ENCODE measurements around the gene CHMP6.

Gene CHMP6

DNA sequence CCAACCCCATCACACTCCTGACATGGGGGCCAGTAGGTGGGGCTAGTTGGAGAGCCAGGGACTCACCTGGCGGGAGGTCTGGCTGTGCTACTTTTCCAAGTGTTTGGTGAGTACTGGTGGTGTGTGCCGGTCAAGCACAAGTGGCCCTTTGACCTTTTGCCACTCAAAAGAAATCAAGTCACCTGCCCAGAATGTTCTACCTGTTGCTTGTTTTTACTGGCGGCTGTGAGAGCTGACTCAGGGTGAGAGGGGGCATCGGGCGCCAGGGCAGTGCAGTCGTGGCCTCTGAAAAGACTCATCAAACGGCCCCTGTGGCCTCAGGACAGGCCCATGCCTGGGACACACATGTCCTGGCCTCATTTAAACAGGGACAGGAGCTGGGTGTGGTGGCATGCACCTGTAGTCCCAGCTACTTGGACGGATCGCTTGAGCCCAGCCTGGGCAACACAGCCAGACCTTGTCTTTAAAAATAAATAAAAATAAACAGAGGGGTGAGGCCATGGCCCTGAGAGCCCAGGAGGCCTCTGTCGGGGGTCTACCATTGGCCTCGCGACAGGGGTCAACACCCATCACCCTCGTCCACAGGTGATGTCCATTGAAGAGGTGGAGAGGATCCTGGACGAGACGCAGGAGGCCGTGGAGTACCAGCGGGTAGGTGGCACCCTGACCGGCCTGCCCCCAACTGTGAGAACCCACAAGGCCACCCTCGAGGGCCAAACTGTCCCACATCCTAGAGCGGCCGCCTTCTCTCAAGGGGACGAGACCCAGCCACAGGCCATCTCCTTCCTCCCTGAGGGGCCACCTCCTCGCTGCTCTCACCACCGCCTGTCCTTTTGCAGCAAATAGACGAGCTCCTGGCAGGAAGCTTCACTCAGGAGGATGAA is 5.0 kb downstream of the CHMP6 start:
- no peak for DNase-seq

DNA sequence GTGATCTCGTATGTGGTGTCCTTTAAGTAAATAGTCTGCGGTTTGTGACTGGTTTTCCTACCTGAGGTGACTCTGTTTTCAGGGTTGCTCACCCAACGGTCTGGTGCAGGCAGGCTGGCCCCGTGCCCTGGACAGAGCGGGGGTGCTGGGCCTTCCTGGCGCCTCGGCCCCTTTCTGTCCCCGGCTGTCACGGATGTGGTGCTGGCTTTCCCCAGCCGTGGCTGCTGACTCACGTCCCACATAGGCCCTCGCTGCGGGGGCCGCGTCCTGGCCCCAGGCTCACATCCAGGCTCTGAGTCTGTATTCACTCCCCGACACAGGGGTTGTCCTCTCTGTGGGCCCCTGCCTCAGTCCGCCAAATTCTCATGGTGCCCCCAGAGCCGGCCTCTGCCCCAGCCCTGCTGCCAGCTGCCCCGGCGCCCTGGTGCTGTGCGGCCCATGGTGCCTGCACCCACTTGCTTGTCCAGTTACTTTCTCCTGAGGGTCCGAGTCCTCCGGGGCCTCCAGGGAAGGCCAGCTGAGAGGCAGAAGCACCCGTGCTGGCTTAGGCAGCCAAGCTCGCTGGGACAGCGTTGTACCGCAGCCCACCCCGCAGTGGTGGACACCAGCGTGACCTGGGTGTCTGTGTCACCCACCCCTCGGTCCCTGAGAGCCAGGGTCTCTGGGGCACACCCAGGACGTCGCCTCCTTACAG is 5.9 kb downstream of the CHMP6 start:
- DNase-seq = no peak

- DNase-seq = no peak
These were observed 6.6 kb downstream of the CHMP6 start for GRCh38 chr17:80998118-80998747.

- DNase-seq = no peak
These were observed 7.3 kb downstream of the CHMP6 start for GRCh38 chr17:80998748-80999535.

DNA sequence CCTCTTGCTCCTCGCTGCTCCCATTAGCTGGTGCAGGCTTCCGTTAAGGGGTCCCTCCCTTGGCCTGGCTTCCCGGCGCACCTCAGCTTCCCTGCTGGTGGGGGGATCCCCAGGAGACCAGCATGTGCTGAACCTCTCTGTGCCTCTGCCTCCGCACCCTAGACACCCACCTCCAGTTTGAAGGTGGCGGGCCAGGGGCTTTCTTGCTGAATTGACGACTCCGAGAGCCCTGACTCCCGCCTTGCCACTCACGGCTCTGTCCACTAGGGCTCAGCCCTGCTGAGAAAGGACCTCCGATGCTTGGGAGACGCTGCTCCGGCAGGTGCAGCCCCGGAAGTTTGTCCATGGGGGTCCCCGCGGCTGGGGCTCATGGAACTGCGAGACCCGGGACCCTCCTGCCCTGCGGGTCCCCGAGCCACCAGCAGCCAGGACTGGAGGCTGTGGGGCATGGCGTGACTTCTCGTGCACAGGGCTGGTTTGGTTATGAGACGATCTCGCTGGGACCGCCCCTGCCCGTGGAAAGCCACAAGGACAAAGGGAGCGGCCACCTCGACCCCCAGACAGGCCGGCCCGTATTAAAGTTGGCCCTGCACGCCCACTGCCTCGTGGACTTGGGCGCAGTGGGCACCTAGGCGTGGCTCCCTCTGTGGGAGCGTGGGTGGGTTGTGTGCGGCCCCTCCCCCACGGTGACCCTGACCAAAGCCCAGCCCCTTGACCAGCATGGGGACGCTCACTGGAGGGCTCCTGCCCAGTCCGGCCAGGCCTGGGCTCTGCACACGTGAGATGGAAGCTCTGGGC is 8.1 kb downstream of the CHMP6 start:
- DNase-seq = no peak

DNA sequence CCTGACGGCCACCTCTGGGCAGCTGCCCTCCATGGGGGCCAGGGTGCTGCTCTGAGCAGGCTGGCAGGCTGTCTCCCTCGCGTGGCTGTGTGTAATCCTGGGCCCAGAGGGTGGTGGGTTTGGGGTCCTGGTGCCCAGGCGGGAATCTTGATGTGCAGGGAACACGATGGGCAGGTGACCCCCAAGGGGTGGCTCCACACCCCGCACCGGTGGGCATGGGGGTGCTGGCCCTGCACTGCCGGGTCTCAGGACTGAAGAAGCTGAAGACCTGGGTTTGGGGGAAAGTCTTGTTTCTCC is 8.6 kb downstream of the CHMP6 start:
- DNase-seq = no peak

GRCh38 chr17:81000631-81001357 is 9.2 kb downstream of the CHMP6 start:
- DNase-seq = no peak

DNA sequence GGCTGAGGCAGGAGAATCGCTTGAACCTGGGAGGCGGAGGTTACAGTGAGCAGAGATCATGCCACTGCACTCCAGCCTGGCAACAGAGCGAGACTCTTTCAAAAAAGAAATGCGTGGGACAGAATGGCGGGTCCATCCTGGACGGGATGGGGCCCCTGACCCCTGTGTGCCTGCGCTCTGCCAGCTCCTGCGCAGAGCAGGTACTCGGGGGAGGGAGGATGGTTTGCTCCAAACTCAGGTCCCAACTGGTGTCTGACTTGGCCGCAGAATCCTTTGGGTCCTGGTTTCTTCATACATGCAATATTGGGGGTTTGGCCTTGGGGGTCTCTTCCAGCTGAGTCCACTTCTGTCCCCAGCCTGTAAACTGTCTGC is 10.4 kb downstream of the CHMP6 start:
- DNase-seq = no peak

DNA sequence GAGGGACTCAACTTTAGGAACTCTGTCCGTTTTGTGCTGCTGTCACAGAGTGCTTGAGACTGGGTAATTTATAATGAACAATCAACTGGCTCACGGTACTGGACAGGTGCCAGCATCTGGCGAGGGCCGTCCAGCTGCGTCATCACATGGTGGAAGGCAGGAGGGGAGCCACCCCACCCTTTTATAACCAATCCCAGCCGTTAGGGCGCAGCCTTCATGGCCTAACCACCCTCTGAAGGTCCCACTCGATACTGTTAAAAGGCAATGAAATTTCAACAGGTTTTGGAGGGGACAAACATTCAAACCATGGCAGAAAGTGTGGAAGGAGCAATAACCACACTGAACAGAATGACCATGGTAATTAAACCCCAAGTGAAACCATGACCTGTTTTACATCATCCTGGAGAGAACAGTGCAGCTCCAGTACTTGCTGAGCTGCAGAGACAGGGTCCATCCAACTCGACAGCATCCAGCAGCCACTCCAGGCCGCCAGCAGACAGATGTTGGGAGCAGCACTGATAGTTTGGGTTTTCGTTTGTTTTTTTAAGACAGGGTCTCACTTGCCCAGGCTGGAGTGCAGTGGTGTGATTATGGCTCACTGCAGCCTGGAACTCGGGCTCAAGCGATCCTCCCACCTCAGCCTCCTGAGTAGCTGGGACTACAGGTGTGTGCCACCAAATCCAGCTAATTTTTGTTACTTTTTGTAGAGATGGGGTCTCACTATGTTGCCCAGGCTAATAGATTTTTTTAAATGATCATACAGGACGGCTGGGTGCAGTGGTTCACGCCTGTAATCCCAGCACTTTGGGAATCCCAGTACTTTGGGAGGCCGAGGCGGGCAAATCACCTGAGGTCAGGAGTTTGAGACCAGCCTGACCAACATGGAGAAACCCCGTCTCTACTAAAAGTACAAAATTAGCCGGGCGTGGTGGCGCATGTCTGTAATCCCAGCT is 11.0 kb downstream of the CHMP6 start:
- no peak for DNase-seq

DNA sequence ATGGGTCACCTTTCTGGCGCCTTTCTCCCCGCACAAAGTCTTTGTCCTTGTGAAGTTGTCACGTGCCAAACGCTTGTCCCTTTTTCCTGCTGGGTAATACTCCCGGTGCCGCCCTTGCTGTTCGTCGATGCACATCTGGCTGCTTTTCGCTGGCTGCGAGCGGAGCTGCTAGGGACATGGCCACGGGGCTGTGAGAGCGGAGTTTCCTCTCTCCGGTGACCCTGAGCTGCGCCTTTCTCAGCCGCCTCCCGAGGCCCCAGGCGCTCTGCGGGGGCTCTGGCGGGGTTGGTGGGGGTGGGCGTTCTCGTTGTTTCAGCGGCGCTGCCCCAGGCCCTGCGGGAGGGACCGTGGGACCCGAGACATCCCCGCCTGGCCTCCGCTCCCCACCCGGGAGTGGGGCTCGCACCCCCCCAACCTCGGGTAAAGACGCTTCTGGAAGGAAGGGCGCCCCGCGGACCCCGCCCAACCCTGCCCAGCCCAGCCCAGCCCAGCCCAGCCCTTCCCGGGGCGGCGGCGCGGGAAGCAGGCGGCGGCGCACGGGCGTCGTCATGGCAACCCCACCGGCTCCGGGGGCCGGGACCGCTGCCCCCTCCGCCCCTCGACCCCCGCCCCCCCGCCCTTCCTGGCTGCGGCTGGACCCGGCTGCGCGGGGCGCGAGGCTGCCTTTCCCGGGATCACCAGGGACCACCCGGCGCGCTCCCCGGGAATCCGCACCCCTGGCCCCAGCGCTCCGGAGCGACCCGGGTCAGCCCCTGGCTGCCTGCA is 12.3 kb downstream of the CHMP6 start:
- DNase-seq = no peak

- no peak for DNase-seq
These were observed 15.2 kb downstream of the CHMP6 start for GRCh38 chr17:81006891-81007290.

- no peak for DNase-seq
These were observed 16.5 kb downstream of the CHMP6 start for GRCh38 chr17:81008140-81008539.

GRCh38 chr17:81009136-81009535 is 17.5 kb downstream of the CHMP6 start:
- no peak for DNase-seq

- no peak for DNase-seq
These were observed 19.3 kb downstream of the CHMP6 start for GRCh38 chr17:81010935-81011334.

DNA sequence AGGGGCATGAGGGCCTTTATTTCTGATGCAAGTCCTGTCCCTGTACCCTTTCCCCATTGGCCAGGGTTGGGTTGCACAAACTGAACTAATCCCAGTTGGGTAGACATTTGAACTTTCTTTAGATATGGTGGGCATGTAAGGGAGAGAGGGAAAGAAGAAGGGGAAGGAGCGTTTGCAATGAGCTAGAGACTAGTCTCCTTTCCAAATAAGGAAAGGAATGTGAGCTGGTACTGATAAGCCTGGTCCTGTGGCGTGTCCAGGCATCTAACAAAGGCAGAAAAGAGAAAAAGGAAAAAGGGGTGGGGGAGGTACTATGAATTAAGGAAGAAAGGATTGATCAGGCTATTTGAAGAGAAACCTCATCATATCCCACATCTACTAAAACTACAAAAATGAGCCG is 20.3 kb downstream of the CHMP6 start:
- no peak for DNase-seq

DNA sequence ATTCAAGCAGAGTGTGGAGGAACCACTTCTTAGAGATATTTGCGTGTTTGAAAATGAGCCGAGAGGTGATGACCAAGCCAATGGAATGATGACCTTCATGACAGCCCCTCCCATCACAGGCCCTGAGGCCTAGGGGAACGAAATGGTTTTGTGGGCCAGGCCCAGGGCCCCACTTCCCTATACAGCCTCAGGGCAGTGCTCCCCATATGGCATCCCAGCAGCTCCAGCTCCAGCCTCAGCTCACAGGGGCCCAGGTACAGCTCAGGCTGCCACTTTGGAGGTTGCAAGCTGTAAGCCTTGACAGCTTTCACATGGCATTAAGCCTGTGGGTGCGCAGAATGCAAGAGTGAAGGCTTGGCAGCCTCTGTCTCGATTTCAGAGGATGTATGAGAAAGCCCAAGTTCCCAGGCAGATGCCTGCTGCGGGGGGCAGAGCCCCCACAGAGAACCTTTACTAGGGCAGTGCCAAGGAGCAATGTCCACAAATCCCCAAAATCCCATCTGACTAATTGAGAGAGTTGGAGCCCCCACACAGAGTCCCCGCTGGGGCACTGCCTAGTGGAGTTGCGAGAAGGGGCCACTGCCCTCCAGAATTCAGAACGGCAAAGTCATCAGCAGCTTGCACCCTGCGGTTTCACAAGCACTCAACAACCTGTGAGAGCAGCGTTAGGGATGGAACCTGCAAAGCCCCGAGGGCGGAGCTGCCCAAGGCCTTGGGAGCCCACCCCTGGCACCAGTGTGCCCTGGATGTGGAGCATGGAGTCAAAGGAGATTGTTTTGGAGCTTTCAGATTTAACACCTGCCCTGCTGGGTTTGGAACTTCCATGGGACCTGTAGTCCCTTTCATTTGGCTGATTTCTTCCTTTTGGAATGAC is 21.2 kb downstream of the CHMP6 start:
- DNase-seq = no peak

DNA sequence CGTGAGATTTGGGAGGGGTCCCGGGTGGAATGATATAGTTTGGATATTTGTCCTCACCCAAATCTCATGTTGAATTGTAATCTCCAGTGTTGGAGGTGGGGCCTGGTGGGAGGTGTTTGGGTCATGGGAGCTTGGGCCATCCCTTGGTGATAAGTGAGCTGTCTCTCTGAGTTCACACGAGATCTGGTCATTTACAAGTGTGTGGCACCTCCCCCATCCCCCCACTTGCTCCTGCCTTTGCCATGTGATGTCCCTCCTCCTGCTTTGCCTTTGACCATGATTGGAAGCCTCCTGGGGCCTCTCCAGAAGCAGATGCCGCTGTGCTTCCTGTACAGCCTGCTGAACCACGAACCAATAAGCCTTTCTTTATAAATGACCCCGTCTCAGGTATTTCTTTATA is 22.0 kb downstream of the CHMP6 start:
- no peak for DNase-seq

DNA sequence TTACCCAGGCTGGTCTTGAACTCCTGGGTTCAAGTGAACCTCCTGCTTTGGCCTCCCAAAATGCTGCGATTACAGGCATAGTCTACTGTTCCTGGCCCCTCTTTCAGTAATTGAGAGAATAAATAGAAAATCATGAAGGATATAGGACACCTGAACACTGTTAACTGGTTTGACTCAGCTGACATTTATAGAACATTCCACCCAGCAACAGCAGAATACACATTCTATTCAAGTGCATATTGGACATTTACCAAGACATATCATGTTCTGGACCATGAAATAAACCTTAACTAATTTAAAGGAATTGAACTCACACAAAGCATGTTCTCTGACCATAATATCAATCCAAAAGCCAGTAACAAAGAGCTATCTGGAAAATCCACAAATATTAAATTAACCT is 23.5 kb downstream of the CHMP6 start:
- no peak for DNase-seq

- DNase-seq = no peak
These were observed 24.9 kb downstream of the CHMP6 start for GRCh38 chr17:81016575-81016974.
